ENCODE measurements around the gene GLA.

The GLA gene

GRCh38 chrX:101398694-101399093 is 9.0 kb downstream of the GLA start:
- Histone ChIP-seq H3K36me3 (ENCODE audit: insufficient read depth, low read length) (no peaks in the 10 kb centered on the region), H3K27me3 (ENCODE audit: insufficient read depth, low read length) (no peaks in the 10 kb centered on the region), H3K27ac (ENCODE audit: low read depth, low read length) (no peak overlapping the region), H2AFZ (ENCODE audit: low read length, unreplicated experiment) (no peak overlapping the region), H3K4me1 (ENCODE audit: control insufficient read depth, insufficient read depth, low read length, unreplicated experiment) (peaks cover under 1% of the 10 kb centered on the region), H3K79me2 (ENCODE audit: control insufficient read depth, insufficient read depth, low read length, unreplicated experiment) (peaks cover 3% of the 10 kb centered on the region), H3K4me3 (ENCODE audit: low read depth, low read length) (no peak overlapping the region)

GRCh38 chrX:101397779-101398178 is 9.9 kb downstream of the GLA start:
- peaks cover 5% of the 10 kb centered on the region; the same call in 1 of the 2 replicates for H3K36me3 ChIP-seq (ENCODE audit: insufficient read depth, low read length)
- H3K4me3 ChIP-seq (ENCODE audit: low read depth, low read length): no peak overlapping the region
- no peak overlapping the region for H2AFZ ChIP-seq (ENCODE audit: low read length, unreplicated experiment)
- H3K4me1 ChIP-seq (ENCODE audit: control insufficient read depth, insufficient read depth, low read length, unreplicated experiment): peaks cover 8% of the 10 kb centered on the region
- peak overlapping the region; percentile 23; the same call in 1 of the 2 replicates for H3K27ac ChIP-seq (ENCODE audit: low read depth, low read length)
- peaks cover 10% of the 10 kb centered on the region for H3K79me2 ChIP-seq (ENCODE audit: control insufficient read depth, insufficient read depth, low read length, unreplicated experiment)
- no peaks in the 10 kb centered on the region for H3K27me3 ChIP-seq (ENCODE audit: insufficient read depth, low read length)

- Histone ChIP-seq H3K27me3 (ENCODE audit: insufficient read depth, low read length) (no peaks in the 10 kb centered on the region), H3K27ac (ENCODE audit: low read depth, low read length) (no peak overlapping the region), H3K79me2 (ENCODE audit: control insufficient read depth, insufficient read depth, low read length, unreplicated experiment) (peaks cover 27% of the 10 kb centered on the region), H3K36me3 (ENCODE audit: insufficient read depth, low read length) (peaks cover 20% of the 10 kb centered on the region; the same call in 1 of the 2 replicates), H2AFZ (ENCODE audit: low read length, unreplicated experiment) (no peak overlapping the region), H3K4me3 (ENCODE audit: low read depth, low read length) (no peak overlapping the region), H3K4me1 (ENCODE audit: control insufficient read depth, insufficient read depth, low read length, unreplicated experiment) (peaks cover 8% of the 10 kb centered on the region)
These were observed 11.9 kb downstream of the GLA start for GRCh38 chrX:101395789-101396188.

GRCh38 chrX:101394372-101394771 is 13.4 kb downstream of the GLA start:
- H3K4me1 ChIP-seq (ENCODE audit: control insufficient read depth, insufficient read depth, low read length, unreplicated experiment): peaks cover 8% of the 10 kb centered on the region
- H2AFZ ChIP-seq (ENCODE audit: low read length, unreplicated experiment): no peak overlapping the region
- H3K27ac ChIP-seq (ENCODE audit: low read depth, low read length): peak overlapping the region; percentile 47; the same call in 1 of the 2 replicates
- no peak overlapping the region for H3K4me3 ChIP-seq (ENCODE audit: low read depth, low read length)
- H3K27me3 ChIP-seq (ENCODE audit: insufficient read depth, low read length): no peaks in the 10 kb centered on the region
- peaks cover 27% of the 10 kb centered on the region for H3K79me2 ChIP-seq (ENCODE audit: control insufficient read depth, insufficient read depth, low read length, unreplicated experiment)
- peaks cover 20% of the 10 kb centered on the region; the same call in 1 of the 2 replicates for H3K36me3 ChIP-seq (ENCODE audit: insufficient read depth, low read length)

- Histone ChIP-seq H3K27me3 (ENCODE audit: insufficient read depth, low read length) (no peaks in the 10 kb centered on the region), H2AFZ (ENCODE audit: low read length, unreplicated experiment) (no peak overlapping the region), H3K4me1 (ENCODE audit: control insufficient read depth, insufficient read depth, low read length, unreplicated experiment) (peaks cover 8% of the 10 kb centered on the region), H3K4me3 (ENCODE audit: low read depth, low read length) (peak overlapping the region; percentile 21; the same call in 1 of the 2 replicates), H3K27ac (ENCODE audit: low read depth, low read length) (peak overlapping the region; percentile 47), H3K79me2 (ENCODE audit: control insufficient read depth, insufficient read depth, low read length, unreplicated experiment) (peaks cover 27% of the 10 kb centered on the region), H3K36me3 (ENCODE audit: insufficient read depth, low read length) (peaks cover 20% of the 10 kb centered on the region; the same call in 1 of the 2 replicates)
These were observed 14.0 kb downstream of the GLA start for GRCh38 chrX:101393530-101394305.

GRCh38 chrX:101391831-101392230 is 15.9 kb downstream of the GLA start:
- peak overlapping the region; percentile 82 for H3K4me3 ChIP-seq (ENCODE audit: low read depth, low read length)
- H3K36me3 ChIP-seq (ENCODE audit: insufficient read depth, low read length): peaks cover 20% of the 10 kb centered on the region; the same call in 1 of the 2 replicates
- peak overlapping the region; percentile 74 for H3K27ac ChIP-seq (ENCODE audit: low read depth, low read length)
- H3K79me2 ChIP-seq (ENCODE audit: control insufficient read depth, insufficient read depth, low read length, unreplicated experiment): peaks cover 27% of the 10 kb centered on the region
- no peaks in the 10 kb centered on the region for H3K27me3 ChIP-seq (ENCODE audit: insufficient read depth, low read length)
- peaks cover 8% of the 10 kb centered on the region for H3K4me1 ChIP-seq (ENCODE audit: control insufficient read depth, insufficient read depth, low read length, unreplicated experiment)
- H2AFZ ChIP-seq (ENCODE audit: low read length, unreplicated experiment): no peak overlapping the region

GRCh38 chrX:101390664-101391525 is 16.8 kb downstream of the GLA start, which contains the start of gene RPL36A:
TSS of gene RPL36A (plus strand) at chrX:101391011. CDS start at chrX:101391044, 33 bp downstream.
- peaks cover 27% of the 10 kb centered on the region for H3K79me2 ChIP-seq (ENCODE audit: control insufficient read depth, insufficient read depth, low read length, unreplicated experiment)
- H2AFZ ChIP-seq (ENCODE audit: low read length, unreplicated experiment): peak within 1 kb of the TSS; percentile 76
- peak within 1 kb of the TSS; percentile 82 for H3K4me3 ChIP-seq (ENCODE audit: low read depth, low read length)
- H3K4me1 ChIP-seq (ENCODE audit: control insufficient read depth, insufficient read depth, low read length, unreplicated experiment): peaks cover 8% of the 10 kb centered on the region
- peaks cover 20% of the 10 kb centered on the region; the same call in 1 of the 2 replicates for H3K36me3 ChIP-seq (ENCODE audit: insufficient read depth, low read length)
- no peaks in the 10 kb centered on the region for H3K27me3 ChIP-seq (ENCODE audit: insufficient read depth, low read length)
- H3K27ac ChIP-seq (ENCODE audit: low read depth, low read length): peak within 1 kb of the TSS; percentile 74

GRCh38 chrX:101388604-101389003 is 19.1 kb downstream of the GLA start:
- Histone ChIP-seq H3K36me3 (ENCODE audit: insufficient read depth, low read length) (peaks cover 19% of the 10 kb centered on the region; the same call in 1 of the 2 replicates), H3K4me3 (ENCODE audit: low read depth, low read length) (no peak overlapping the region), H2AFZ (ENCODE audit: low read length, unreplicated experiment) (no peak overlapping the region), H3K79me2 (ENCODE audit: control insufficient read depth, insufficient read depth, low read length, unreplicated experiment) (peaks cover 24% of the 10 kb centered on the region), H3K27me3 (ENCODE audit: insufficient read depth, low read length) (no peaks in the 10 kb centered on the region), H3K27ac (ENCODE audit: low read depth, low read length) (no peak overlapping the region), H3K4me1 (ENCODE audit: control insufficient read depth, insufficient read depth, low read length, unreplicated experiment) (peaks cover 6% of the 10 kb centered on the region)

GRCh38 chrX:101386542-101386885 is 21.2 kb downstream of the GLA start:
- Histone ChIP-seq H3K79me2 (ENCODE audit: control insufficient read depth, insufficient read depth, low read length, unreplicated experiment) (peaks cover 7% of the 10 kb centered on the region), H3K4me3 (ENCODE audit: low read depth, low read length) (no peak overlapping the region)

GRCh38 chrX:101385795-101386541 is 21.8 kb downstream of the GLA start, which contains the start of gene BTK:
TSS of gene BTK (minus strand) at chrX:101386191. CDS start at chrX:101375284, 10,907 bp downstream.
- Histone ChIP-seq H2AFZ (ENCODE audit: low read length, unreplicated experiment) (no peak within 1 kb of the TSS), H3K27ac (ENCODE audit: low read depth, low read length) (no peak within 1 kb of the TSS), H3K79me2 (ENCODE audit: control insufficient read depth, insufficient read depth, low read length, unreplicated experiment) (peaks cover 1% of the 10 kb centered on the region), H3K36me3 (ENCODE audit: insufficient read depth, low read length) (no peaks in the 10 kb centered on the region), H3K4me1 (ENCODE audit: control insufficient read depth, insufficient read depth, low read length, unreplicated experiment) (no peaks in the 10 kb centered on the region), H3K27me3 (ENCODE audit: insufficient read depth, low read length) (no peaks in the 10 kb centered on the region), H3K4me3 (ENCODE audit: low read depth, low read length) (no peak within 1 kb of the TSS)

More at GRCh38 chrX:101386542-101386885, 21.2 kb downstream of the GLA start:
- Histone ChIP-seq H3K36me3 (ENCODE audit: insufficient read depth, low read length) (peaks cover 3% of the 10 kb centered on the region; the same call in 1 of the 2 replicates), H3K27me3 (ENCODE audit: insufficient read depth, low read length) (no peaks in the 10 kb centered on the region), H2AFZ (ENCODE audit: low read length, unreplicated experiment) (no peak overlapping the region), H3K4me1 (ENCODE audit: control insufficient read depth, insufficient read depth, low read length, unreplicated experiment) (no peaks in the 10 kb centered on the region), H3K27ac (ENCODE audit: low read depth, low read length) (no peak overlapping the region)

All from ACC112 (cell line).